Mesothelial cell of epicardium (in vitro differentiated cells): ENCODE data around the gene LRMDA. TPM values are rescaled to one million over a fixed set of nuclear protein-coding genes. Genes with fewer than 3 reads are reported as not detected.

Source experiments
- DNase-seq, 2 experiments: peaks; one replicate each; pipeline ENCODE4 v3.0.0; 2021; ENCODE audit warnings: low spot score in 2 of 2; ENCODE audit not compliant: unreplicated experiment in 2 of 2
- H3K27ac Mint-ChIP-seq: 2 replicates; pipeline ENCODE4 v1.8.0; 2021; ENCODE audit warnings: mixed read lengths
- H3K27me3 Mint-ChIP-seq: 2 replicates; pipeline ENCODE4 v1.8.0; 2021; ENCODE audit warnings: low read depth, mixed read lengths
- H3K36me3 Mint-ChIP-seq: 2 replicates; pipeline ENCODE4 v1.8.0; 2021; ENCODE audit warnings: mixed read lengths
- H3K4me1 Mint-ChIP-seq: 2 replicates; pipeline ENCODE4 v1.8.0; 2021; ENCODE audit warnings: mixed read lengths
- H3K4me3 Mint-ChIP-seq: 2 replicates; pipeline ENCODE4 v1.8.0; 2021; ENCODE audit warnings: mild to moderate bottlenecking, moderate library complexity, mixed read lengths
- H3K9me3 Mint-ChIP-seq: 2 replicates; pipeline ENCODE4 v1.8.0; 2021; ENCODE audit warnings: mixed read lengths
- total RNA-seq: library from RNA; stranded (reverse); gene quantifications from 3 replicates; pipeline ENCODE4 v1.2.1, GENCODE V29; 2021
- TF ChIP-seq, protein P1 (sequence below): fragments of 200-600 bp; sonication (generic); IDR thresholded peaks from one replicate; pipeline ENCODE4 v1.5.0; 2021; ENCODE audit warnings: antibody characterized with exemption; ENCODE audit not compliant: unreplicated experiment

Gene LRMDA
- total RNA-seq, 1 donor from 2014 or later: 2.0 TPM

DNA sequence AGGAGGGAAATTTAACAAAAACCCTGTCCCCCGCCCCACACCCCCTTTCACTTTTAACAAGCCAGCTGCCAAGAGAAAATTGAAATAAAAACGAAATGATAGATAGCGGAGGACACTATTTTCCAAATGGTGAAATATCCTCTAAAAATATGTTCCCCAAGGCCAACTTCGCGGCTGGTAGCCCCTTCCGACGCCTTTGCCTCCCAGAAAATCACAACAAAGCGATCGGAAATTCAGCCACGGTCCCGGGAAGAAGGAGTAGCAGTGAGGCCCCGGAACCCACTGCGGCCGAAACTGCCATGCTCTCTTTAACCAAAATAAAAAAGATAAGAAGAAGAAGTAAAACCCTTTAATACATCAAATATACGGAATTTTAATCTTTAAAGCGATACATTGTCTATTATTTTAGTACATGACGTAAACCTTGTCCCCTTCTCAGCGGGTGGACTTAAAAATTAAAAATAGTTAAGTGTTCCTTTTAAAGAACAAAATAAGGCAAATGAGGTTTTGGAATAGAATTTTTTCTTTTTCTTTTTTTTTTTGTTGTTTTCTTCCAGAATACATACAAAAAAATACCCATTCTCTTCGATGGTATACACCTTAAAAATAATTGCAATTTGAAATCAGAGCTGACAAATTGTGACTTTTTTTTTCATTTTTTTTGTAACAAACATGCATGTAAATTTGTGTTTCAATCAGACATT is 33.8 kb upstream of the LRMDA start:
- DNase-seq: peak in 1 of 2 experiments; percentile 43
- H3K27ac Mint-ChIP-seq: peak overlapping the region; percentile 95
- H3K4me3 Mint-ChIP-seq: peak overlapping the region; percentile 80
- H3K36me3 Mint-ChIP-seq: peaks cover 18% of the 10 kb centered on the region
- no peaks in the 10 kb centered on the region for H3K9me3 Mint-ChIP-seq
- peaks cover 23% of the 10 kb centered on the region for H3K27me3 Mint-ChIP-seq
- TF ChIP-seq, protein P1, sequence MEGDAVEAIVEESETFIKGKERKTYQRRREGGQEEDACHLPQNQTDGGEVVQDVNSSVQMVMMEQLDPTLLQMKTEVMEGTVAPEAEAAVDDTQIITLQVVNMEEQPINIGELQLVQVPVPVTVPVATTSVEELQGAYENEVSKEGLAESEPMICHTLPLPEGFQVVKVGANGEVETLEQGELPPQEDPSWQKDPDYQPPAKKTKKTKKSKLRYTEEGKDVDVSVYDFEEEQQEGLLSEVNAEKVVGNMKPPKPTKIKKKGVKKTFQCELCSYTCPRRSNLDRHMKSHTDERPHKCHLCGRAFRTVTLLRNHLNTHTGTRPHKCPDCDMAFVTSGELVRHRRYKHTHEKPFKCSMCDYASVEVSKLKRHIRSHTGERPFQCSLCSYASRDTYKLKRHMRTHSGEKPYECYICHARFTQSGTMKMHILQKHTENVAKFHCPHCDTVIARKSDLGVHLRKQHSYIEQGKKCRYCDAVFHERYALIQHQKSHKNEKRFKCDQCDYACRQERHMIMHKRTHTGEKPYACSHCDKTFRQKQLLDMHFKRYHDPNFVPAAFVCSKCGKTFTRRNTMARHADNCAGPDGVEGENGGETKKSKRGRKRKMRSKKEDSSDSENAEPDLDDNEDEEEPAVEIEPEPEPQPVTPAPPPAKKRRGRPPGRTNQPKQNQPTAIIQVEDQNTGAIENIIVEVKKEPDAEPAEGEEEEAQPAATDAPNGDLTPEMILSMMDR: no peak
- H3K4me1 Mint-ChIP-seq: peaks cover 23% of the 10 kb centered on the region

- H3K4me1 Mint-ChIP-seq: peaks cover 25% of the 10 kb centered on the region
- H3K4me3 Mint-ChIP-seq: peak overlapping the region; percentile 80
- no peaks in the 10 kb centered on the region for H3K9me3 Mint-ChIP-seq
- peak in 1 of 2 experiments; percentile 41 for DNase-seq
- H3K36me3 Mint-ChIP-seq: peaks cover 16% of the 10 kb centered on the region
- TF ChIP-seq, protein P1: no peak
- H3K27ac Mint-ChIP-seq: peak overlapping the region; percentile 59
- peaks cover 18% of the 10 kb centered on the region for H3K27me3 Mint-ChIP-seq
These were observed 33.2 kb upstream of the LRMDA start for GRCh38 chr10:75398200-75398691.

- Mint-ChIP-seq H3K27me3 (peaks cover 12% of the 10 kb centered on the region), H3K36me3 (peaks cover 12% of the 10 kb centered on the region), H3K9me3 (no peaks in the 10 kb centered on the region), H3K27ac (peak overlapping the region; percentile 93), H3K4me3 (peak overlapping the region; percentile 80), H3K4me1 (peaks cover 28% of the 10 kb centered on the region)
- TF ChIP-seq, protein P1: no peak
- DNase-seq: peak in 1 of 2 experiments; percentile 57
These were observed 32.5 kb upstream of the LRMDA start for GRCh38 chr10:75398692-75399460.

GRCh38 chr10:75399461-75400162 is 31.8 kb upstream of the LRMDA start:
- no peak overlapping the region for H3K27ac Mint-ChIP-seq
- H3K4me3 Mint-ChIP-seq: peak overlapping the region; percentile 80
- peak; percentile 63 to 80 for DNase-seq
- TF ChIP-seq, protein P1: peak; percentile 62
- H3K27me3 Mint-ChIP-seq: peaks cover 4% of the 10 kb centered on the region
- H3K9me3 Mint-ChIP-seq: no peaks in the 10 kb centered on the region
- H3K4me1 Mint-ChIP-seq: peaks cover 28% of the 10 kb centered on the region
- peaks cover 6% of the 10 kb centered on the region for H3K36me3 Mint-ChIP-seq

DNA sequence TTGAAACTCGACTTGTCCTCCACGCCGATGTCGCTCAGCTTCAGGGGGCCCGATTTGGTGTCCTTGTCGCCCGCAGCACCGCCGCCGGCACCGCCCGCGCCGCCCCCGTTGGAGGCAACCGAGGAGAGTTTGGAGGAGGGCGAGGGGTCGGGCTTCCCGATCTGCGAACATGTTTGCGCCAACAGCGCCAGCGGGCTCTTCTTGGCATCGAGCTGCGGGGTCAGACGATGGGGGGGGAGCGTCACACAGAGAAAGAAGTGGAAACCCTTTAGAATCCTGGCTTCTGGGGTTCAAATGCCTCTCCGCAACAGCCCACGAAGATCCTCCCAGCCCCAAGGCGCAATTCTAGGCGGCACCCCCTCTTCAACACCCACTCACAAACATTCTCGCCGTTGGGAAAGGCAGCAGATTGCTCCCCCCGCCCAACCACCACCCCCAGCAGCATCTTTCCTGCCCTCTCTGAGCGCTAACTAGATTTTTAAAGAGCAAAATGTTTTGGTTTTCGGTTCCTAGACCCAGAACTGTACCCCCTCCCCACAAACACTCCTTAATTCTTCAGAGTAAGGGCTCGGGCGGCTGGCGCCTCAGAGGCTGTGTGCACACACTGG is 31.2 kb upstream of the LRMDA start:
- H3K4me1 Mint-ChIP-seq: peaks cover 22% of the 10 kb centered on the region
- no peaks in the 10 kb centered on the region for H3K9me3 Mint-ChIP-seq
- H3K4me3 Mint-ChIP-seq: peak overlapping the region; percentile 80
- peaks cover 6% of the 10 kb centered on the region for H3K36me3 Mint-ChIP-seq
- H3K27ac Mint-ChIP-seq: peak overlapping the region; percentile 94
- peak in 1 of 2 experiments; percentile 62 for DNase-seq
- H3K27me3 Mint-ChIP-seq: no peaks in the 10 kb centered on the region
- TF ChIP-seq, protein P1: no peak
